ENCODE measurements around the gene COL6A2.

COL6A2 gene

GRCh38 chr21:46145159-46145839 is 47.4 kb downstream of the COL6A2 start:
- DNase-seq = no peak

GRCh38 chr21:46145840-46146691 is 48.2 kb downstream of the COL6A2 start:
- no peak for DNase-seq

GRCh38 chr21:46146856-46147255 is 48.9 kb downstream of the COL6A2 start:
- no peak for DNase-seq

GRCh38 chr21:46147429-46147828 is 49.5 kb downstream of the COL6A2 start:
- DNase-seq = peak; percentile 73

- no peak for DNase-seq
Measured at GRCh38 chr21:46148106-46148505, 50.2 kb downstream of the COL6A2 start.

GRCh38 chr21:46149205-46149901 is 51.4 kb downstream of the COL6A2 start:
- DNase-seq = no peak

- no peak for DNase-seq
Measured at GRCh38 chr21:46150073-46150472, 52.2 kb downstream of the COL6A2 start.

- DNase-seq = no peak
Measured at GRCh38 chr21:46150491-46151121, 52.7 kb downstream of the COL6A2 start.

- no peak for DNase-seq
Measured at GRCh38 chr21:46151261-46151988, 53.5 kb downstream of the COL6A2 start.

GRCh38 chr21:46151989-46152926 is 54.3 kb downstream of the COL6A2 start:
- no peak for DNase-seq

GRCh38 chr21:46152927-46153246 is 55.0 kb downstream of the COL6A2 start:
- DNase-seq = no peak

- DNase-seq = peak; percentile 74
Measured at GRCh38 chr21:46153247-46154154, 55.6 kb downstream of the COL6A2 start.

- no peak for DNase-seq
Measured at GRCh38 chr21:46154155-46154954, 56.4 kb downstream of the COL6A2 start.

- no peak for DNase-seq
Measured at GRCh38 chr21:46154955-46155513, 57.1 kb downstream of the COL6A2 start.

GRCh38 chr21:46155514-46156377 is 57.8 kb downstream of the COL6A2 start, which contains the start of gene FTCD:
Gene FTCD, minus strand, starts transcription at chr21:46155579. Its CDS starts 56 bp downstream, at chr21:46155523.
- no peak for DNase-seq

- no peak for DNase-seq
Measured at GRCh38 chr21:46156378-46156645, 58.4 kb downstream of the COL6A2 start.

GRCh38 chr21:46156678-46157077 is 58.8 kb downstream of the COL6A2 start:
- DNase-seq = no peak

- DNase-seq = no peak
Measured at GRCh38 chr21:46157396-46157986, 59.6 kb downstream of the COL6A2 start.
